ENCODE data around the gene TAF11L13. TPM values are rescaled to one million over a fixed set of nuclear protein-coding genes. Genes with fewer than 3 reads are reported as not detected.
"Not testable (repeated sequence)": the region's sequence is repeated elsewhere in the genome, so short reads cannot be mapped to it uniquely, and the experiment has no call there.

Gene TAF11L13
- total RNA-seq, 1 donor from 2014 or later: not detected

DNA sequence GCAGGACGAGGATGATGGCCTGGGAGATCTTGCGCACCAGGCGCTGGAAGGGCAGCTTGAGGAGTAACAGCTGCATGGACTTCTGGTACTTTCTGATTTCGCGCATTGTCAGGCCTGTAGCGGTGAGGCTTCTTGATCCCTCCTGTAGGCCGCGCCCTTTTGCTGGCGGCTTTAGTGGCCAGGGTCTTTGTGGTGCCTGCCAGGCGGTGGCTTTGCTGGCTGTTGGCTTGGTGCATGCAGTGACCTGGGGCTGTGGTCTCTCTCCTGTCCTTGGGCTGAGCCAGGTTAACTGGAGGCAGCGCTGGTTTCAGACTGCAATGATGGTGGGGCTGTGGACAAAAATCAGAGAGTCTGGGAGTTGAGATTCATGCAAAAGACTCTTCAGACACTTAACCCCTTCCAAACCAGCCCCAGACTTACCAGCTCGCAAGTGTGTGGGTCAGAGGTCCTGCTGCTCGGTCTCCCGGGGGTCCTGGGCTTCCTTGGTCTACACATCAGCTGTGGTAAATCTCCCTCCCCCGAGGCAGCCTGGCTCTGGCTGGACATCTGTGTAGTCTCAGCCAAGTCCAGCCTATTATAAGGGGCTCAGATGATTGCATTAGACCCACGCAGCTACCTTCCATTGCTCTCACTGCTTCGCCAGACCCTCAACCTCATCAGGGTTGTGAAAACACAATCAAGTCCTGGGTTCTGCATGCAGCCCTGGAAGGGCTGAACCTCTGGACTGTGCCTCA, 16.8 kb upstream of the TAF11L13 start:
- TF ChIP-seq, protein P1, sequence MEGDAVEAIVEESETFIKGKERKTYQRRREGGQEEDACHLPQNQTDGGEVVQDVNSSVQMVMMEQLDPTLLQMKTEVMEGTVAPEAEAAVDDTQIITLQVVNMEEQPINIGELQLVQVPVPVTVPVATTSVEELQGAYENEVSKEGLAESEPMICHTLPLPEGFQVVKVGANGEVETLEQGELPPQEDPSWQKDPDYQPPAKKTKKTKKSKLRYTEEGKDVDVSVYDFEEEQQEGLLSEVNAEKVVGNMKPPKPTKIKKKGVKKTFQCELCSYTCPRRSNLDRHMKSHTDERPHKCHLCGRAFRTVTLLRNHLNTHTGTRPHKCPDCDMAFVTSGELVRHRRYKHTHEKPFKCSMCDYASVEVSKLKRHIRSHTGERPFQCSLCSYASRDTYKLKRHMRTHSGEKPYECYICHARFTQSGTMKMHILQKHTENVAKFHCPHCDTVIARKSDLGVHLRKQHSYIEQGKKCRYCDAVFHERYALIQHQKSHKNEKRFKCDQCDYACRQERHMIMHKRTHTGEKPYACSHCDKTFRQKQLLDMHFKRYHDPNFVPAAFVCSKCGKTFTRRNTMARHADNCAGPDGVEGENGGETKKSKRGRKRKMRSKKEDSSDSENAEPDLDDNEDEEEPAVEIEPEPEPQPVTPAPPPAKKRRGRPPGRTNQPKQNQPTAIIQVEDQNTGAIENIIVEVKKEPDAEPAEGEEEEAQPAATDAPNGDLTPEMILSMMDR (IDR thresholded peaks at IDR 0.05): no peak
- H3K9me3 ChIP-seq: no peaks in the 10 kb centered on the region
- H3K4me1 ChIP-seq: no peaks in the 10 kb centered on the region
- intact Hi-C loops (cut with DNase I): no loop called here
- H3K36me3 ChIP-seq: no peaks in the 10 kb centered on the region
- H3K27me3 ChIP-seq: no peaks in the 10 kb centered on the region
- H3K27ac ChIP-seq: no peak overlapping the region
- H3K4me3 ChIP-seq: no peak overlapping the region
- DNase-seq (ENCODE audit: low spot score in 2 of 2): no peak

DNA sequence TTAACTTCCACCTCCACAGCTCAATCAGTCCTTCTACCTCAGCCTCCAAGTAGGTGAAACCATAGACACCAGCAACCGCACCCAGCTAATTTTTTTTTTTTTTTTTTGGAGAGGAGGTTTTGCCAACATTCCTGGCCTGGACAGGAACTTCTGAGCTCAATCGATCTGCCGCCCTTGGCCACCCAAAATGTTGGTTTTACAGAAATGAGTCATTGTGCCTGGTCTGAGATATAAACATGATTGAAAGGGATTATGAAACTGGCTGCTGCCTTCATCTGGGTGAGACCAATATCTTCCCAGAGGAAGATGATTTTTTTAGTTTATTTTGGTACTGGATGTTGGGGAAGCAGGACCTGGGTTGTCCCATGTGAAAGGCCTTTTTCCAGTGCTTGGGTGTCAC, 12.5 kb upstream of the TAF11L13 start:
- TF ChIP-seq, protein P1 (IDR thresholded peaks at IDR 0.05): no peak
- intact Hi-C loops (cut with DNase I): no loop called here
- no peak for DNase-seq (ENCODE audit: low spot score in 2 of 2)
- H3K27me3 ChIP-seq: no peaks in the 10 kb centered on the region
- H3K36me3 ChIP-seq: no peaks in the 10 kb centered on the region
- no peak overlapping the region for H3K4me3 ChIP-seq
- H3K27ac ChIP-seq: no peak overlapping the region
- no peaks in the 10 kb centered on the region for H3K4me1 ChIP-seq
- H3K9me3 ChIP-seq: no peaks in the 10 kb centered on the region

DNA sequence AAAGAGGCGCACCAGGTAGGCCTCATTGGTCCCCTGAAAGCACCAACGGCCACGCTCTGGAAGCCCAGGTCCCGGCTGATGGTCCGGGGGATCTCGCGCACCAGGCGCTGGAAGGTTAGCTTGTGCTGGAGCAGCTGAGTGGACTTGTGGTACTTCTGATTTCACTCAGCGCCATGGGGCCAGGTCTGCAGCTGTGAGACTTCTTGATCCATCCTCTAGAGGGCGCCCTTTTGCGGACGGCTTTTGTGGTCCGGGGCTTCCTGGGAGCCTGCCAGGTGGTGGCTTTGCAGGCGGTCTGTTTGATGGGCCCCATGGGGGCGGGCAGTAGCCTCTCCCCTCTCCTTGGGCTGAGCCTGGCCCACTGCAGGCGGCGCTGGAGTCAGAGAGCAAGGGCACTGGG, 11.3 kb upstream of the TAF11L13 start:
- Histone ChIP-seq H3K27ac (no peak overlapping the region), H3K4me1 (no peaks in the 10 kb centered on the region), H3K36me3 (no peaks in the 10 kb centered on the region), H3K4me3 (no peak overlapping the region), H3K27me3 (no peaks in the 10 kb centered on the region), H3K9me3 (no peaks in the 10 kb centered on the region)
- no peak for DNase-seq (ENCODE audit: low spot score in 2 of 2)
- TF ChIP-seq, protein P1 (IDR thresholded peaks at IDR 0.05): no peak
- intact Hi-C loops (cut with DNase I): no loop called here

DNA sequence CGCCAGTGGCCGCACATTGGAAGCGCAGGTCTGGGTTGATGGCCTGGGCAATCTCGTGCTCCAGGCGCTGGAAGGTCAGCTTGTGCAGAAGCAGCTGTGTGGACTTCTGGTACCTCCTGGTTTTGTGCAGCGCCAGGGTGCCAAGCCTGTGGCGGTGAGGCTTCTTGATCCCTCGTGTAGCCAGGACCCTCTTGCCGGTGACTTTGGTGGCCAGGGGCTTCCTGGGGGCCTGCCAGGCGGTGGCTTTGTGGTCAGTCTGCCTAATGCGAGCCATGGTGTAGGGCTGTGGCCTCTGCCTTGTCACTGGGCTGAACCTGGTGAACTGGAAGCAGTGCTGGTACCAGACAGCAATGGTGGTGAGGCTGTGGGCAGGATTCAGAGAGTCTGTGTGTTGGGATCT, 6.2 kb upstream of the TAF11L13 start:
- H3K27me3 ChIP-seq: no peaks in the 10 kb centered on the region
- no peak overlapping the region for H3K27ac ChIP-seq
- no peaks in the 10 kb centered on the region for H3K36me3 ChIP-seq
- intact Hi-C loops (cut with DNase I): no loop called here
- no peak overlapping the region for H3K4me3 ChIP-seq
- DNase-seq (ENCODE audit: low spot score in 2 of 2): no peak
- TF ChIP-seq, protein P1 (IDR thresholded peaks at IDR 0.05): no peak
- H3K4me1 ChIP-seq: no peaks in the 10 kb centered on the region
- no peaks in the 10 kb centered on the region for H3K9me3 ChIP-seq

DNA sequence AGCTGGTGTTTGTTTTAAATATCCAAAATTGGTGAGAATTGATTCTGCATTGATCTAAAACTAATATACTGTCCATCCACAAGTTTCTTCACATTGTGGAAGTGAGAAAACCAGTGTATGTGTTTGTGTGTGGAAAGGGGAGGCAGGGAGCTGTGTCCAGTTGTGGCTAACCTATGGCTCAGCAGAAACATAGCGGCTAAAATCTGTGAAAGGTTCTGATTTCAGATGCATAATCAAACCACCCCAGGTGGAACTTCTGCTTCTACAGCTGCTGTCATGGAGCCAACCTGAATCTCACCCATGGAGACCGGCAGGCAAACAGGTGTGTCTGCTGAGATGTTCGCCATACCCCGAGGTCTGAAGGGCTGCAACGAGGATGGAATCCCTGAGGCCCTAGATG, 2.3 kb downstream of the TAF11L13 start, which contains the start of gene TAF11L14:
TSS of gene TAF11L14 (plus strand) at position 301 of the 400 bp plus-strand sequence.
- Histone ChIP-seq H3K9me3 (no peaks in the 10 kb centered on the region), H3K4me1 (no peaks in the 10 kb centered on the region), H3K4me3 (no peak within 1 kb of the TSS), H3K27me3 (no peaks in the 10 kb centered on the region), H3K27ac (no peak within 1 kb of the TSS), H3K36me3 (no peaks in the 10 kb centered on the region)
- intact Hi-C loops (cut with DNase I): no loop called here
- TF ChIP-seq, protein P1 (IDR thresholded peaks at IDR 0.05): no peak
- DNase-seq (ENCODE audit: low spot score in 2 of 2): no peak

DNA sequence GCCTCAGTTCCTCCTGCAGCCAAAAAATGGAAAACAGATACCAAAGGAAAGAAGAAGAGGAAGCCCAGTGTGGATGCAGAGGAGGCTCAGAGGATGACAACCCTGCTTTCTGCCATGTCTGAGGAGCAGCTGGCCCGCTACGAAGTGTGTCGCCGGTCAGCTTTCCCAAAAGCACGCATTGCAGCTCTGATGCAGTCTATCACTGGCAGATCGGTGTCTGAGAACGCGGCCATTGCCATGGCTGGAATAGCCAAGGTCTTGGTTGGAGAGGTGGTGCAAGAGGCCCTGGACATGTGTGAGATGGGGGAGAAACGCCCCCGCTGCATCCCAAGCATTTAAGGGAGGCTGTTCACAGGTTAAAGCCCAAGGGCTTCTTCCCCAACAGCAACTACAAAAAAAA, 17.3 kb downstream of the TAF11L13 start:
- H3K4me1 ChIP-seq; H3K27me3 ChIP-seq; H3K9me3 ChIP-seq; H3K4me3 ChIP-seq; H3K27ac ChIP-seq; DNase-seq (ENCODE audit: low spot score in 2 of 2); intact Hi-C loops (cut with DNase I); H3K36me3 ChIP-seq: not testable (repeated sequence)

DNA sequence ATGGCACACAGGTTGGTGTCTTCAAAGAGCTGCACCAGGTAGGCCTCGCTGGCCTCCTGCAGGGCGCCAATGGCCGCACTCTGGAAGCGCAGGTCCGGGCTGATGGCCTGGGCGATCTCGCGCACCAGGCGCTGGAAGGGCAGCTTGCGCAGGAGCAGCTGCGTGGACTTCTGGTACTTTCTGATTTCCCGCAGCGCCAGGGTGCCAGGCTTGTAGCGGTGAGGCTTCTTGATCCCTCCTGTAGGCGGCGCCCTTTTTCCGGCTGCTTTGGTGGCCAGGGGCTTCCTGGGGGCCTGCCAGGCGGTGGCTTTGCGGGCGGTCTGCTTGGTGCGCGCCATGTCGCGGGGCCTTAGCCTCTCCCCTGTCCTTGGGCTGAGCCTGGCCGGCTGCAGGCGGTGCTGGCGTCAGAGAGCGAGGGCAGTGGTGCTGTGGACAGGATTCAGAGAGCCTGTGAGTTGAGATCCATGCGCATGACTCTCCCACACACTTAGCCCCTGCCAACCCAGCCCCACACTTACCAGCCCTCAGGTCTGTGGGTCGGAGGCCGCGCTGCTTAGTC, 23.4 kb downstream of the TAF11L13 start:
- DNase-seq (ENCODE audit: low spot score in 2 of 2); H3K36me3 ChIP-seq; H3K4me1 ChIP-seq; H3K9me3 ChIP-seq; intact Hi-C loops (cut with DNase I); H3K27me3 ChIP-seq; H3K4me3 ChIP-seq; H3K27ac ChIP-seq: not testable (repeated sequence)
